GM18502 (cell line): ENCODE results near the gene HIPK2.
"Not testable (repeated sequence)": the region's sequence is repeated elsewhere in the genome, so short reads cannot be mapped to it uniquely, and the experiment has no call there.

ENCODE experiments used
- ATAC-seq: cut with Tn5 transposase; IDR thresholded peaks from one replicate; pipeline ENCODE4 v1.9.1; 2021; ENCODE audit warnings: mild to moderate bottlenecking; ENCODE audit not compliant: unreplicated experiment, poor library complexity

HIPK2 gene

GRCh38 chr7:139640681-139641080, 137.1 kb downstream of the HIPK2 start:
- ATAC-seq = no peak

GRCh38 chr7:139639563-139639962, 138.2 kb downstream of the HIPK2 start:
- ATAC-seq = no peak

- no peak for ATAC-seq
Observed at GRCh38 chr7:139635526-139636302, 142.1 kb downstream of the HIPK2 start.

- ATAC-seq = no peak
Observed at GRCh38 chr7:139634087-139634486, 143.7 kb downstream of the HIPK2 start.

GRCh38 chr7:139631520-139632031, 146.2 kb downstream of the HIPK2 start:
- ATAC-seq = no peak

- no peak for ATAC-seq
Observed at GRCh38 chr7:139630643-139631519, 146.9 kb downstream of the HIPK2 start.

GRCh38 chr7:139629392-139630082, 148.3 kb downstream of the HIPK2 start:
- no peak for ATAC-seq

- ATAC-seq = no peak
Observed at GRCh38 chr7:139627831-139628230, 150.0 kb downstream of the HIPK2 start.

- ATAC-seq = no peak
Observed at GRCh38 chr7:139626817-139627216, 151.0 kb downstream of the HIPK2 start.

GRCh38 chr7:139623518-139623917, 154.3 kb downstream of the HIPK2 start:
- no peak for ATAC-seq

- ATAC-seq = no peak
Observed at GRCh38 chr7:139620676-139621344, 157.0 kb downstream of the HIPK2 start.

- no peak for ATAC-seq
Observed at GRCh38 chr7:139619367-139619657, 158.5 kb downstream of the HIPK2 start.

GRCh38 chr7:139618482-139619366, 159.1 kb downstream of the HIPK2 start:
- ATAC-seq = no peak

- ATAC-seq = no peak
Observed at GRCh38 chr7:139617074-139617473, 160.7 kb downstream of the HIPK2 start.

- no peak for ATAC-seq
Observed at GRCh38 chr7:139614886-139615285, 162.9 kb downstream of the HIPK2 start.

GRCh38 chr7:139613971-139614411, 163.8 kb downstream of the HIPK2 start:
- no peak for ATAC-seq

- ATAC-seq = not testable (repeated sequence)
Observed at GRCh38 chr7:139611556-139611955, 166.2 kb downstream of the HIPK2 start.

- no peak for ATAC-seq
Observed at GRCh38 chr7:139610595-139610994, 167.2 kb downstream of the HIPK2 start.

GRCh38 chr7:139603896-139604295, 173.9 kb downstream of the HIPK2 start:
- no peak for ATAC-seq
